Caco-2 (cell line): ENCODE measurements around the gene SULT1C2. TPM values are rescaled to one million over a fixed set of nuclear protein-coding genes. Genes with fewer than 3 reads are reported as not detected.

Source experiments
- BruUV-seq: library from RNA; stranded (reverse); fragments of 400-500 nt; replicated peaks from 2 replicates; lab custom pipeline; 2021; lab: Mats Ljungman, UMichigan
- CTCF ChIA-PET: fragments of 300-600 bp; sonication (Branson Sonifier 250); formaldehyde crosslinking; loops from one replicate; lab custom pipeline; 2022; ENCODE audit warnings: antibody characterized with exemption; lab: Charles Lee
- POLR2A ChIA-PET: fragments of 300-600 bp; sonication (Branson Sonifier 250); formaldehyde crosslinking; loops from one replicate; lab custom pipeline; 2022; ENCODE audit warnings: antibody characterized with exemption; lab: Charles Lee
- DNase-seq, 2 experiments: peaks; one replicate each; pipeline versions ENCODE4 v3.0.0 to v3.0.0-alpha.2; 2020 to 2022
- H3K27me3 ChIP-seq: replicated peaks from 2 replicates; pipeline ENCODE4 v1.6.0; 2011; ENCODE audit warnings: low read length; ENCODE audit not compliant: control insufficient read depth, insufficient read depth
- H3K36me3 ChIP-seq: 2 replicates; pipeline ENCODE4 v1.5.1; 2011; ENCODE audit warnings: low read length; ENCODE audit not compliant: control insufficient read depth, insufficient read depth
- H3K4me1 ChIP-seq: fragments of 250-450 bp; sonication (Bioruptor Pico); 2 replicates; pipeline ENCODE4 v1.5.1; 2020; ENCODE audit warnings: mild to moderate bottlenecking
- H3K4me3 ChIP-seq: 2 replicates; pipeline ENCODE4 v1.5.1; 2011; ENCODE audit warnings: low read depth, mild to moderate bottlenecking, control low read depth, low read length
- H3K9me3 ChIP-seq: fragments of 250-450 bp; sonication (Bioruptor Pico); 2 replicates; pipeline ENCODE4 v1.5.1; 2020; ENCODE audit warnings: mild to moderate bottlenecking, moderate library complexity
- H3K27ac Mint-ChIP-seq: one replicate; pipeline ENCODE4 v1.8.0; 2022; ENCODE audit warnings: mixed read lengths; ENCODE audit not compliant: unreplicated experiment
- H3K27me3 Mint-ChIP-seq: one replicate; pipeline ENCODE4 v1.8.0; 2022; ENCODE audit warnings: mixed read lengths; ENCODE audit not compliant: insufficient read depth, unreplicated experiment
- H3K36me3 Mint-ChIP-seq: one replicate; pipeline ENCODE4 v1.8.0; 2022; ENCODE audit warnings: mild to moderate bottlenecking, mixed read lengths; ENCODE audit not compliant: insufficient read depth, unreplicated experiment
- H3K4me1 Mint-ChIP-seq: one replicate; pipeline ENCODE4 v1.8.0; 2022; ENCODE audit warnings: low read depth, mixed read lengths; ENCODE audit not compliant: unreplicated experiment
- H3K4me3 Mint-ChIP-seq: one replicate; pipeline ENCODE4 v1.8.0; 2022; ENCODE audit warnings: mild to moderate bottlenecking, moderate library complexity, mixed read lengths; ENCODE audit not compliant: unreplicated experiment
- H3K9me3 Mint-ChIP-seq: one replicate; pipeline ENCODE4 v1.8.0; 2022; ENCODE audit warnings: mixed read lengths; ENCODE audit not compliant: unreplicated experiment
- CTCF ChIP-seq, 2 experiments: fragments of 200-600 bp in 1 of 2; IDR thresholded peaks; 1 replicate in 1 of 2; 2 replicates in 1 of 2; pipeline versions ENCODE4 v1.5.1 to v1.8.0; 2011 to 2022; ENCODE audit warnings: antibody characterized with exemption in 1 of 2, control low read depth in 1 of 2, inconsistent platforms in 1 of 2, low read depth in 1 of 2, low read length in 1 of 2, mild to moderate bottlenecking in 1 of 2, moderate library complexity in 1 of 2; ENCODE audit not compliant: insufficient read depth in 1 of 2, severe bottlenecking in 1 of 2, unreplicated experiment in 1 of 2
- intact Hi-C: fragments of 100-400 bp; cut with micrococcal nuclease; formaldehyde crosslinking; loops from one replicate; pipeline ENCODE4 v1.10.0; 2022; ENCODE audit not compliant: unreplicated experiment
- total RNA-seq: library from RNA; stranded (reverse); gene quantifications from 2 replicates; pipeline ENCODE4 v1.2.3, GENCODE V29; 2022

The SULT1C2 gene
- total RNA-seq, 1 experiment from 2014 or later: 0.86 TPM

- intact Hi-C loops: no loop called here
- Histone ChIP-seq H3K27me3 (no peaks in the 10 kb centered on the region), H3K36me3 (no peaks in the 10 kb centered on the region; the same call in 1 of the 2 replicates), H3K4me3 (no peak overlapping the region), H3K4me1 (no peaks in the 10 kb centered on the region), H3K9me3 (no peaks in the 10 kb centered on the region)
- Mint-ChIP-seq H3K27me3 (no peaks in the 10 kb centered on the region), H3K4me3 (no peak overlapping the region), H3K36me3 (peaks cover 21% of the 10 kb centered on the region), H3K9me3 (peaks cover 17% of the 10 kb centered on the region), H3K4me1 (peaks cover 11% of the 10 kb centered on the region), H3K27ac (no peak overlapping the region)
- DNase-seq: no peak
- CTCF ChIA-PET: no interaction called here
- BruUV-seq: no TSS peak
- no peak for TF ChIP-seq CTCF (IDR thresholded peaks at IDR 0.05; ENCODE audit: insufficient read depth in 1 of 2, low read depth in 1 of 2, low read length in 1 of 2, severe bottlenecking in 1 of 2, unreplicated experiment in 1 of 2)
- POLR2A ChIA-PET: no interaction called here
These were observed 16.3 kb downstream of the SULT1C2 start for GRCh38 chr2:108304975-108305374.

- no peaks in the 10 kb centered on the region for H3K27me3 Mint-ChIP-seq
- no TSS peak for BruUV-seq
- intact Hi-C loops: no loop called here
- Histone ChIP-seq H3K36me3 (no peaks in the 10 kb centered on the region; the same call in 1 of the 2 replicates), H3K4me1 (no peaks in the 10 kb centered on the region), H3K9me3 (no peaks in the 10 kb centered on the region), H3K27me3 (no peaks in the 10 kb centered on the region), H3K4me3 (no peak overlapping the region)
- TF ChIP-seq CTCF (IDR thresholded peaks at IDR 0.05; ENCODE audit: insufficient read depth in 1 of 2, low read depth in 1 of 2, low read length in 1 of 2, severe bottlenecking in 1 of 2, unreplicated experiment in 1 of 2): no peak
- H3K4me1 Mint-ChIP-seq: peaks cover 11% of the 10 kb centered on the region
- peaks cover 23% of the 10 kb centered on the region for H3K9me3 Mint-ChIP-seq
- no peak overlapping the region for H3K27ac Mint-ChIP-seq
- CTCF ChIA-PET: no interaction called here
- no peak for DNase-seq
- no peak overlapping the region for H3K4me3 Mint-ChIP-seq
- POLR2A ChIA-PET: no interaction called here
- peaks cover 26% of the 10 kb centered on the region for H3K36me3 Mint-ChIP-seq
These were observed 17.2 kb downstream of the SULT1C2 start for GRCh38 chr2:108305901-108306300.

DNA sequence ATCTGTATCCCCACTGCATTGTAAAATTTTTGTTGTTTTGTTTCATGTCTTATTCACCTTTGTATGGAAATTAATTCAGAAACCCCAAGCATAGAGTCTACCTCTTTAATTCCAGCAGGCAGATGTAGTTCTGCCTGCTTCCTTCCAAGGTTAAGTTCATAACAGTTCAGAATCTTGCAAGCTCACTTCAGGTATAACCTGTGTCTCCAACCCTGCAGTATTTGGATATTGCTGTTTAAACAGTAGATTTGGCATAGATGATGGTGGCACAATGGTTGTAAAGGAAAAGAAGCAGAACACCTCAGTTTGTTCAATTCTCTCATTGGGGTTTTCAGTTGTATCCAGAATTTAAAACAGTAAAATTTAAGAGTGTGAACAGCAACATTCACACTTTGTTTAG is 21.2 kb downstream of the SULT1C2 start:
- no peak overlapping the region for H3K4me3 ChIP-seq
- H3K4me1 ChIP-seq: peaks cover 14% of the 10 kb centered on the region
- no peak for DNase-seq
- intact Hi-C loops: no loop called here
- H3K4me1 Mint-ChIP-seq: peaks cover 18% of the 10 kb centered on the region
- H3K27ac Mint-ChIP-seq: no peak overlapping the region
- H3K4me3 Mint-ChIP-seq: no peak overlapping the region
- no peaks in the 10 kb centered on the region for H3K27me3 ChIP-seq
- no peaks in the 10 kb centered on the region for H3K27me3 Mint-ChIP-seq
- TF ChIP-seq CTCF (IDR thresholded peaks at IDR 0.05; ENCODE audit: insufficient read depth in 1 of 2, low read depth in 1 of 2, low read length in 1 of 2, severe bottlenecking in 1 of 2, unreplicated experiment in 1 of 2): no peak
- peaks cover 18% of the 10 kb centered on the region for H3K9me3 ChIP-seq
- H3K9me3 Mint-ChIP-seq: peaks cover 42% of the 10 kb centered on the region
- H3K36me3 Mint-ChIP-seq: peaks cover 66% of the 10 kb centered on the region
- CTCF ChIA-PET: no interaction called here
- no TSS peak for BruUV-seq
- POLR2A ChIA-PET: no interaction called here
- H3K36me3 ChIP-seq: peaks cover 8% of the 10 kb centered on the region
